Tibial artery (tissue), 4 donors: Measurements from ENCODE around the gene FHAD1.
A peak's percentile ranks its signal among the peaks of the same experiment; 100 is the strongest.

Experiments
- DNase-seq, 2 donors: peaks; one replicate each; pipeline ENCODE4 v3.0.0-alpha.2; 2019
- H3K27ac ChIP-seq, 2 donors: fragments of 200-600 bp; sonication (generic) in 1 of 2; 1 replicate in 1 of 2; 2 replicates in 1 of 2; pipeline ENCODE4 v1.5.1; 2018 to 2019; ENCODE audit warnings: mild to moderate bottlenecking in 1 of 2
- H3K27me3 ChIP-seq, 2 donors: fragments of 200-600 bp; sonication (generic) in 1 of 2; one replicate each; pipeline versions ENCODE4 v1.5.1 to v1.6.0; 2016 to 2019
- H3K36me3 ChIP-seq, 3 donors: fragments of 200-600 bp; sonication (generic) in 2 of 3; one replicate each; pipeline ENCODE4 v1.5.1; 2016 to 2019; ENCODE audit warnings: mild to moderate bottlenecking in 2 of 3
- H3K4me1 ChIP-seq, 4 donors: fragments of 200-600 bp; sonication (generic) in 2 of 4; 1 replicate in 3 of 4; 2 replicates in 1 of 4; pipeline ENCODE4 v1.5.1; 2016 to 2019
- H3K4me3 ChIP-seq, 2 donors: fragments of 200-600 bp; sonication (generic) in 1 of 2; 1 replicate in 1 of 2; 2 replicates in 1 of 2; pipeline ENCODE4 v1.5.1; 2018 to 2019; ENCODE audit warnings: mild to moderate bottlenecking in 2 of 2
- H3K9me3 ChIP-seq, 3 donors: fragments of 200-600 bp; sonication (generic) in 1 of 3; one replicate each; pipeline ENCODE4 v1.5.1; 2016 to 2019
- CTCF ChIP-seq, 2 experiments: fragments of 200-600 bp in 1 of 2; fragments of 450-650 bp in 1 of 2; IDR thresholded peaks; one replicate each; pipeline ENCODE4 v1.5.1; 2017 to 2019; ENCODE audit warnings: antibody characterized with exemption in 2 of 2, mild to moderate bottlenecking in 1 of 2, moderate library complexity in 1 of 2
- intact Hi-C: fragments of 100-400 bp; cut with DNase I; formaldehyde crosslinking; loops from one replicate; pipeline ENCODE4 v1.15.0; 2023; ENCODE audit warnings: low total_unique reads

FHAD1 gene

GRCh38 chr1:15214527-15214926 lies 32.5 kb upstream of the FHAD1 start:
- Histone ChIP-seq H3K4me3 (no peak overlapping the region), H3K36me3 (peaks cover under 1 to 3% (median 3%) of the 10 kb centered on the region in 3 donors), H3K9me3 (no peaks in the 10 kb centered on the region), H3K27ac (peak overlapping the region; percentile 66 to 77), H3K4me1 (peaks cover 0 to 62% (median 49%) of the 10 kb centered on the region in 4 donors), H3K27me3 (no peaks in the 10 kb centered on the region)
- peak in 1 of 2 donors; percentile 72 for DNase-seq
- no peak for TF ChIP-seq CTCF (IDR thresholded peaks at IDR 0.05)
- intact Hi-C loops: no loop called here

- Histone ChIP-seq H3K4me1 (peaks cover 0 to 56% (median 43%) of the 10 kb centered on the region in 4 donors), H3K27ac (peak overlapping the region; percentile 66 to 77), H3K9me3 (no peaks in the 10 kb centered on the region), H3K4me3 (no peak overlapping the region), H3K36me3 (peaks cover 6 to 9% (median 9%) of the 10 kb centered on the region in 3 donors), H3K27me3 (no peaks in the 10 kb centered on the region)
- no peak for DNase-seq
- no peak for TF ChIP-seq CTCF (IDR thresholded peaks at IDR 0.05)
- intact Hi-C loops: no loop called here
These were observed 31.9 kb upstream of the FHAD1 start for GRCh38 chr1:15215116-15215515.

- Histone ChIP-seq H3K27me3 (no peaks in the 10 kb centered on the region), H3K36me3 (peaks cover 6 to 19% (median 9%) of the 10 kb centered on the region in 3 donors), H3K4me3 (no peak overlapping the region), H3K4me1 (peaks cover 0 to 30% (median 26%) of the 10 kb centered on the region in 4 donors), H3K27ac (no peak overlapping the region), H3K9me3 (no peaks in the 10 kb centered on the region)
- no peak for TF ChIP-seq CTCF (IDR thresholded peaks at IDR 0.05)
- DNase-seq: no peak
- intact Hi-C loops: no loop called here
These were observed 29.4 kb upstream of the FHAD1 start for GRCh38 chr1:15217654-15218053.

GRCh38 chr1:15218287-15219279 lies 28.4 kb upstream of the FHAD1 start:
- H3K4me3 ChIP-seq: no peak overlapping the region
- H3K27ac ChIP-seq: no peak overlapping the region
- peaks cover 0 to 21% (median 18%) of the 10 kb centered on the region in 4 donors for H3K4me1 ChIP-seq
- H3K27me3 ChIP-seq: no peaks in the 10 kb centered on the region
- no peak for DNase-seq
- H3K36me3 ChIP-seq: peaks cover 6 to 19% (median 9%) of the 10 kb centered on the region in 3 donors
- no peaks in the 10 kb centered on the region for H3K9me3 ChIP-seq
- no peak for TF ChIP-seq CTCF (IDR thresholded peaks at IDR 0.05)
- intact Hi-C loops: no loop called here

- peaks cover 6 to 19% (median 9%) of the 10 kb centered on the region in 3 donors for H3K36me3 ChIP-seq
- no peaks in the 10 kb centered on the region for H3K9me3 ChIP-seq
- no peak overlapping the region for H3K4me3 ChIP-seq
- peaks cover 0 to 12% (median 9%) of the 10 kb centered on the region in 4 donors for H3K4me1 ChIP-seq
- no peak for DNase-seq
- intact Hi-C loops: no loop called here
- no peaks in the 10 kb centered on the region for H3K27me3 ChIP-seq
- TF ChIP-seq CTCF (IDR thresholded peaks at IDR 0.05): no peak
- H3K27ac ChIP-seq: no peak overlapping the region
These were observed 27.6 kb upstream of the FHAD1 start for GRCh38 chr1:15219280-15220023.
